Pancreas (tissue), 10 donors: ENCODE data around the gene TENM4. TPM values are rescaled to one million over a fixed set of nuclear protein-coding genes. Genes with fewer than 3 reads are reported as not detected.

ENCODE experiments used
- ATAC-seq, 4 donors: fragments of 200-7000 bp; cut with Tn5 transposase; one replicate each; pipeline versions ENCODE4 v1.8.0 to v1.9.1; 2020; ENCODE audit warnings: mild to moderate bottlenecking in 4 of 4, moderate library complexity in 4 of 4
- DNase-seq, 6 donors: peaks; one replicate each; pipeline ENCODE4 v3.0.0-alpha.2; 2020
- FAIRE-seq: peaks from 2 replicates; lab custom pipeline; 2012; peaks lifted over from hg19 to GRCh38; lab: Jason Lieb, UNC
- H3K27ac ChIP-seq, 4 donors: fragments of 200-600 bp; sonication (generic); 1 replicate in 3 of 4; 2 replicates in 1 of 4; pipeline versions ENCODE4 v1.5.0 to v1.8.0; 2020
- H3K27me3 ChIP-seq, 4 donors: fragments of 200-600 bp; one replicate each; pipeline ENCODE4 v1.8.0; 2021
- H3K36me3 ChIP-seq, 3 donors: fragments of 200-600 bp; sonication (generic) in 1 of 3; one replicate each; pipeline versions ENCODE4 v1.5.0 to v1.8.0; 2020 to 2021
- H3K4me1 ChIP-seq, 3 donors: fragments of 200-600 bp; one replicate each; pipeline ENCODE4 v1.8.0; 2021
- H3K4me3 ChIP-seq, 4 donors: fragments of 200-600 bp; sonication (generic) in 2 of 4; one replicate each; pipeline versions ENCODE4 v1.5.0 to v1.8.0; 2020 to 2021
- H3K9me3 ChIP-seq, 4 donors: fragments of 200-600 bp; one replicate each; pipeline ENCODE4 v1.8.0; 2021
- CTCF ChIP-seq, 4 donors: fragments of 200-600 bp; sonication (generic) in 3 of 4; IDR thresholded peaks; one replicate each; pipeline versions ENCODE4 v1.5.0 to v1.8.0; 2021; ENCODE audit warnings: antibody characterized with exemption in 4 of 4
- WGBS, 2 donors: extraction: QIAGEN DNeasy Blood & Tissue Kit; methylation state at CpG; one replicate each; pipeline ENCODE4 v1.1.7; 2013; 5-methylcytosine and 5-hydroxymethylcytosine counted together
- intact Hi-C, 3 donors: fragments of 100-400 bp; cut with DNase I; formaldehyde crosslinking; loops; one replicate each; pipeline versions ENCODE4 v1.11.1 to v1.14.2; 2022
- polyA plus RNA-seq, 2 donors: library from polyadenylated mRNA; stranded (reverse); fragments of 200-250 nt; gene quantifications; one replicate each; pipeline ENCODE4 v1.2.3, GENCODE V29; 2013
- total RNA-seq, 6 donors: library from RNA; stranded (reverse); fragmentation: NEBNext Ultra II Directional in 4 of 6; extraction: Animal tissue kit (Norgen Biotek cat#: 25700) in 4 of 6; gene quantifications; one replicate each; pipeline versions ENCODE4 v1.2.1 to v1.2.4, GENCODE V29; 2021 to 2023
- donor health status: healthy with polysubstance abuse.
- donor health status: DM: no; HTN: no; CAD: no; lungs with moderate emphysema.
- donor health status: DM: no; HTN: no; CAD: no.
- donor health status: control.
- donor health status: control.
- donor health status: Bipolar disorder and iron deficiency.
- donor health status: DM: yes; HTN: yes; CAD: no.
- donor health status: DM: no; HTN: no; CAD: no.
- donor health status: DM: no; HTN: no; CAD: no.
- donor health status: DM: yes; HTN: yes; CAD: no.

TENM4 gene
- total and polyA plus RNA-seq, 8 donors: 0.37 to 6.8 (median 1.3) TPM

- ATAC-seq (no peak), FAIRE-seq (no peak), DNase-seq (no peak)
- no peak for TF ChIP-seq CTCF (IDR thresholded peaks at IDR 0.05)
- no peaks in the 10 kb centered on the region for H3K9me3 ChIP-seq
- 51 to 58% methylated on average over 6 of the region's 6 CpGs for WGBS, 2 donors
- no peak overlapping the region for H3K4me3 ChIP-seq
- H3K27ac ChIP-seq: no peak overlapping the region
- intact Hi-C loops: no loop called here
- no peaks in the 10 kb centered on the region for H3K27me3 ChIP-seq
- H3K4me1 ChIP-seq: no peaks in the 10 kb centered on the region
- no peaks in the 10 kb centered on the region for H3K36me3 ChIP-seq
Observed at GRCh38 chr11:79159657-79160450, 281.0 kb downstream of the TENM4 start.

GRCh38 chr11:79157738-79158137, 283.1 kb downstream of the TENM4 start:
- intact Hi-C loops: no loop called here
- Histone ChIP-seq H3K9me3 (no peaks in the 10 kb centered on the region), H3K4me1 (no peaks in the 10 kb centered on the region), H3K4me3 (no peak overlapping the region), H3K27me3 (no peaks in the 10 kb centered on the region), H3K36me3 (no peaks in the 10 kb centered on the region), H3K27ac (no peak overlapping the region)
- 46 to 60% methylated on average over 4 of the region's 4 CpGs for WGBS, 2 donors
- ATAC-seq: no peak
- TF ChIP-seq CTCF (IDR thresholded peaks at IDR 0.05): no peak
- no peak for FAIRE-seq
- DNase-seq: no peak

- peak in 1 of 6 donors; percentile 13 for DNase-seq
Observed at GRCh38 chr11:79156031-79156430, 284.8 kb downstream of the TENM4 start.

GRCh38 chr11:79155237-79155636, 285.6 kb downstream of the TENM4 start:
- Histone ChIP-seq H3K27ac (no peak overlapping the region), H3K4me1 (no peaks in the 10 kb centered on the region), H3K9me3 (no peaks in the 10 kb centered on the region), H3K36me3 (no peaks in the 10 kb centered on the region), H3K4me3 (no peak overlapping the region), H3K27me3 (no peaks in the 10 kb centered on the region)
- ATAC-seq: no peak
- 50 to 57% methylated on average over 3 of the region's 3 CpGs for WGBS, 2 donors
- no peak for TF ChIP-seq CTCF (IDR thresholded peaks at IDR 0.05)
- intact Hi-C loops: no loop called here
- no peak for DNase-seq
- no peak for FAIRE-seq

More at GRCh38 chr11:79156031-79156430, 284.8 kb downstream of the TENM4 start:
- no peak for TF ChIP-seq CTCF (IDR thresholded peaks at IDR 0.05)
- no peaks in the 10 kb centered on the region for H3K4me1 ChIP-seq
- no peaks in the 10 kb centered on the region for H3K27me3 ChIP-seq
- H3K27ac ChIP-seq: no peak overlapping the region
- no peaks in the 10 kb centered on the region for H3K36me3 ChIP-seq
- H3K9me3 ChIP-seq: no peaks in the 10 kb centered on the region
- no peak overlapping the region for H3K4me3 ChIP-seq
- ATAC-seq (peak in 3 of 4 donors; percentile 20 to 57 (median 31)), FAIRE-seq (no peak)
- intact Hi-C loops: no loop called here
- 47 to 48% methylated on average over 6 of the region's 6 CpGs for WGBS, 2 donors

- FAIRE-seq: no peak
- H3K27me3 ChIP-seq: no peaks in the 10 kb centered on the region
- DNase-seq: no peak
- intact Hi-C loops: no loop called here
- 49 to 50% methylated on average over 4 of the region's 4 CpGs for WGBS, 2 donors
- H3K36me3 ChIP-seq: no peaks in the 10 kb centered on the region
- H3K9me3 ChIP-seq: no peaks in the 10 kb centered on the region
- H3K27ac ChIP-seq: no peak overlapping the region
- no peak overlapping the region for H3K4me3 ChIP-seq
- TF ChIP-seq CTCF (IDR thresholded peaks at IDR 0.05): no peak
- H3K4me1 ChIP-seq: no peaks in the 10 kb centered on the region
- ATAC-seq: no peak
Observed at GRCh38 chr11:79152511-79152910, 288.3 kb downstream of the TENM4 start.
